22Rv1 (cell line): ENCODE measurements around the gene SLC44A4.

Experiments
- ZFX ChIP-seq: fragments of 450-650 bp; IDR thresholded peaks from 2 replicates; pipeline ENCODE4 v1.6.1; 2017; ENCODE audit warnings: antibody characterized with exemption, borderline replicate concordance
- TF ChIP-seq, protein P1 (sequence below): fragments of 450-650 bp; IDR thresholded peaks from 2 replicates; pipeline ENCODE4 v1.5.1; 2017; ENCODE audit warnings: mild to moderate bottlenecking

DNA sequence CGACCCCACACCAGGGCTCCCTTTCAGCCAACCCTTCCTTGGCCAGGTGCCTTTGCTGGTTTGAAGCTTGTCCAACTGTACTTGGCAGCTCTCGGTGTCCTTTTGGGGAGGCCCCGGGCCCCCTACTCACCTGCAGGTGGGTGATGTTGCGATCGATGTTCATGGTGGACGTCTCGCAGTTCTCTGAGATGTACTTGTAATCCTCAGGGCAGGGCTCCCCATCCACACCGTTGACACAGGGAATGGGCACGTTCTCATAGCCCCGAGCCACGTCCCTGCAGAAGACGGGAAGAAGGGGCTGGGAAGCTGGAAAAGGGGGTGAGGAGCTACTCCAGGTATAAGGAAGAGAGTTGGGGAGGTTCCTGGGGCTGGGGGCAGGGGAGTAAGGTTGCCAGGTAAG, 4.9 kb upstream of the SLC44A4 start:
- TF ChIP-seq, protein P1, sequence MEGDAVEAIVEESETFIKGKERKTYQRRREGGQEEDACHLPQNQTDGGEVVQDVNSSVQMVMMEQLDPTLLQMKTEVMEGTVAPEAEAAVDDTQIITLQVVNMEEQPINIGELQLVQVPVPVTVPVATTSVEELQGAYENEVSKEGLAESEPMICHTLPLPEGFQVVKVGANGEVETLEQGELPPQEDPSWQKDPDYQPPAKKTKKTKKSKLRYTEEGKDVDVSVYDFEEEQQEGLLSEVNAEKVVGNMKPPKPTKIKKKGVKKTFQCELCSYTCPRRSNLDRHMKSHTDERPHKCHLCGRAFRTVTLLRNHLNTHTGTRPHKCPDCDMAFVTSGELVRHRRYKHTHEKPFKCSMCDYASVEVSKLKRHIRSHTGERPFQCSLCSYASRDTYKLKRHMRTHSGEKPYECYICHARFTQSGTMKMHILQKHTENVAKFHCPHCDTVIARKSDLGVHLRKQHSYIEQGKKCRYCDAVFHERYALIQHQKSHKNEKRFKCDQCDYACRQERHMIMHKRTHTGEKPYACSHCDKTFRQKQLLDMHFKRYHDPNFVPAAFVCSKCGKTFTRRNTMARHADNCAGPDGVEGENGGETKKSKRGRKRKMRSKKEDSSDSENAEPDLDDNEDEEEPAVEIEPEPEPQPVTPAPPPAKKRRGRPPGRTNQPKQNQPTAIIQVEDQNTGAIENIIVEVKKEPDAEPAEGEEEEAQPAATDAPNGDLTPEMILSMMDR = no peak
- TF ChIP-seq ZFX = no peak
